Adrenal gland (tissue), 5 donors: Measurements from ENCODE around the gene SLC16A2.

Experiments
- POLR2A ChIP-seq, 2 donors: fragments of 450-650 bp; IDR thresholded peaks; one replicate each; pipeline ENCODE4 v1.6.1; 2017; ENCODE audit warnings: antibody characterized with exemption in 2 of 2, mild to moderate bottlenecking in 2 of 2, moderate library complexity in 1 of 2
- TF ChIP-seq, protein P1 (sequence below), 6 experiments: fragments of 450-650 bp in 4 of 6; fragments of 200-600 bp in 2 of 6; sonication (generic) in 1 of 6; IDR thresholded peaks; 1 replicate in 5 of 6; 2 replicates in 1 of 6; pipeline versions ENCODE4 v1.5.1 to v1.8.0; 2016 to 2021; ENCODE audit warnings: antibody characterized with exemption in 6 of 6, mild to moderate bottlenecking in 2 of 6, moderate library complexity in 1 of 6
- donor health status: DM: no; HTN: no; CAD: no.

DNA sequence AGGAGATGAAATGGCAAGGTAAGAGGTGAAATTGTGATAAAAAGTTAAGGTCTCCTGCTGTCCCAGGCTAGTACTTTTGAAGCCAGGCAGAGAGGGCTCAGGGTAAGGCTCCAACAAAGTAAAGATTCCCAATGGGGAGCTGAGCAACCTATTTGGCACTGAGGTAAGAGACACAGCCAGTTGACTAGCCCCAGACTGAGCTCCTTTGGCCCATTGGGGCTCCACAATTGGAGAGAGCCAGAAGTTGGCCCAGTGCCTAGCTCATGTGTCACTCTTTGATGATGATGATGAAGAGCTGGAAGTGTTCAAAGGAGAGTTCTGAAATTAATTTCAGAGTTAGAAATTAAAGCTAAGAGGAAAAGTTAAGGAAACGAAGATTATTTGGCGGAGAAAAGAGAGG lies 98.6 kb downstream of the SLC16A2 start:
- TF ChIP-seq POLR2A (IDR thresholded peaks at IDR 0.05): no peak
- TF ChIP-seq, protein P1, sequence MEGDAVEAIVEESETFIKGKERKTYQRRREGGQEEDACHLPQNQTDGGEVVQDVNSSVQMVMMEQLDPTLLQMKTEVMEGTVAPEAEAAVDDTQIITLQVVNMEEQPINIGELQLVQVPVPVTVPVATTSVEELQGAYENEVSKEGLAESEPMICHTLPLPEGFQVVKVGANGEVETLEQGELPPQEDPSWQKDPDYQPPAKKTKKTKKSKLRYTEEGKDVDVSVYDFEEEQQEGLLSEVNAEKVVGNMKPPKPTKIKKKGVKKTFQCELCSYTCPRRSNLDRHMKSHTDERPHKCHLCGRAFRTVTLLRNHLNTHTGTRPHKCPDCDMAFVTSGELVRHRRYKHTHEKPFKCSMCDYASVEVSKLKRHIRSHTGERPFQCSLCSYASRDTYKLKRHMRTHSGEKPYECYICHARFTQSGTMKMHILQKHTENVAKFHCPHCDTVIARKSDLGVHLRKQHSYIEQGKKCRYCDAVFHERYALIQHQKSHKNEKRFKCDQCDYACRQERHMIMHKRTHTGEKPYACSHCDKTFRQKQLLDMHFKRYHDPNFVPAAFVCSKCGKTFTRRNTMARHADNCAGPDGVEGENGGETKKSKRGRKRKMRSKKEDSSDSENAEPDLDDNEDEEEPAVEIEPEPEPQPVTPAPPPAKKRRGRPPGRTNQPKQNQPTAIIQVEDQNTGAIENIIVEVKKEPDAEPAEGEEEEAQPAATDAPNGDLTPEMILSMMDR (IDR thresholded peaks at IDR 0.05): no peak
